H1 (cell line): Measurements from ENCODE around the gene PTPN1. TPM values are rescaled to one million over a fixed set of nuclear protein-coding genes. Genes with fewer than 3 reads are reported as not detected.

ENCODE experiments used
- CTCF ChIA-PET: fragments of 300-600 bp; sonication (Branson Sonifier 250); formaldehyde crosslinking; loops from one replicate; lab custom pipeline; 2021; ENCODE audit not compliant: partially characterized antibody; lab: Charles Lee
- POLR2A ChIA-PET: fragments of 300-600 bp; sonication (Branson Sonifier 250); formaldehyde crosslinking; loops from one replicate; lab custom pipeline; 2021; ENCODE audit warnings: inconsistent platforms; ENCODE audit not compliant: partially characterized antibody; lab: Charles Lee
- DNase-seq, 2 experiments: peaks; one replicate each; pipeline versions ENCODE4 v3.0.0 to v3.0.0-alpha.2; 2010 to 2022; ENCODE audit warnings: low spot score in 2 of 2, low read depth in 1 of 2, mixed read lengths in 1 of 2
- FAIRE-seq: peaks from 2 replicates; lab custom pipeline; 2011; peaks lifted over from hg19 to GRCh38; lab: Jason Lieb, UNC
- H2AFZ ChIP-seq: 2 replicates; pipeline ENCODE4 v1.8.1; 2012; ENCODE audit warnings: low read length, inconsistent platforms
- H2AK5ac ChIP-seq: 2 replicates; pipeline ENCODE4 v1.6.1; 2013; ENCODE audit warnings: low read depth, low read length
- H2BK120ac ChIP-seq: replicated peaks from 2 replicates; pipeline ENCODE3; 2013; ENCODE audit warnings: low read depth, low read length, inconsistent platforms
- H2BK12ac ChIP-seq: 2 replicates; pipeline ENCODE4 v1.6.1; 2013; ENCODE audit warnings: low read depth, low read length
- H2BK15ac ChIP-seq: 2 replicates; pipeline ENCODE4 v1.6.1; 2013; ENCODE audit warnings: low read length
- H2BK20ac ChIP-seq: 2 replicates; pipeline ENCODE4 v1.6.1; 2013; ENCODE audit warnings: low read length
- H2BK5ac ChIP-seq: 2 replicates; pipeline ENCODE4 v1.6.1; 2013; ENCODE audit warnings: low read depth, low read length
- H3K14ac ChIP-seq: 2 replicates; pipeline ENCODE4 v1.6.1; 2013; ENCODE audit warnings: inconsistent platforms; ENCODE audit not compliant: insufficient read length
- H3K18ac ChIP-seq: 2 replicates; pipeline ENCODE4 v1.6.1; 2013; ENCODE audit warnings: low read length; ENCODE audit errors: extremely low read depth
- H3K23ac ChIP-seq: 2 replicates; pipeline ENCODE4 v1.6.1; 2013; ENCODE audit warnings: inconsistent platforms; ENCODE audit not compliant: insufficient read length
- H3K23me2 ChIP-seq: 2 replicates; pipeline ENCODE4 v1.6.1; 2013; ENCODE audit warnings: low read depth, low read length
- H3K27ac ChIP-seq: 2 replicates; pipeline ENCODE4 v1.6.1; 2011; ENCODE audit warnings: low read depth, low read length, inconsistent platforms
- H3K27me3 ChIP-seq, 4 experiments: replicated peaks in 1 of 4; 1 replicate in 1 of 4; 2 replicates in 3 of 4; pipeline versions ENCODE4 v1.6.1 to v1.8.1; 2011 to 2013; ENCODE audit warnings: low read length in 3 of 4, mild to moderate bottlenecking in 3 of 4, inconsistent platforms in 2 of 4, mixed read lengths in 2 of 4, moderate library complexity in 1 of 4; ENCODE audit not compliant: control insufficient read depth in 3 of 4, insufficient read depth in 3 of 4; ENCODE audit errors: extremely low read depth in 1 of 4
- H3K36me3 ChIP-seq, 4 experiments: 2 replicates each; pipeline versions ENCODE4 v1.6.1 to v1.8.1; 2011 to 2013; ENCODE audit warnings: mild to moderate bottlenecking in 4 of 4, low read length in 3 of 4, moderate library complexity in 2 of 4, control low read depth in 1 of 4, inconsistent platforms in 1 of 4; ENCODE audit not compliant: insufficient read depth in 4 of 4, control insufficient read depth in 2 of 4
- H3K4ac ChIP-seq: replicated peaks from 2 replicates; pipeline ENCODE3; 2013; ENCODE audit warnings: low read length, low read depth, mixed read lengths, inconsistent platforms; ENCODE audit not compliant: insufficient read length
- H3K4me1 ChIP-seq, 4 experiments: replicated peaks in 1 of 4; 1 replicate in 1 of 4; 2 replicates in 3 of 4; pipeline versions ENCODE4 v1.6.1 to v1.8.1; 2011 to 2013; ENCODE audit warnings: low read length in 3 of 4, inconsistent platforms in 2 of 4, mixed read lengths in 1 of 4; ENCODE audit not compliant: insufficient read depth in 4 of 4, control insufficient read depth in 3 of 4
- H3K4me2 ChIP-seq, 2 experiments: 2 replicates each; pipeline versions ENCODE4 v1.6.1 to v1.8.1; 2011 to 2013; ENCODE audit warnings: low read depth in 2 of 2, low read length in 2 of 2, control low read depth in 1 of 2, inconsistent platforms in 1 of 2, mild to moderate bottlenecking in 1 of 2; ENCODE audit not compliant: insufficient read depth in 1 of 2
- H3K4me3 ChIP-seq, 4 experiments: fragments of 200-600, 300-600 bp in 1 of 4; sonication (generic), shearing (Covaris generic), sonication (Bioruptor Twin) in 1 of 4; 2 replicates each; pipeline versions ENCODE4 v1.5.1 to v1.8.1; 2011 to 2016; ENCODE audit warnings: low read length in 4 of 4, low read depth in 3 of 4, control low read depth in 2 of 4, inconsistent platforms in 2 of 4, mild to moderate bottlenecking in 2 of 4, mixed read lengths in 1 of 4, moderate library complexity in 1 of 4; ENCODE audit not compliant: insufficient read depth in 2 of 4; ENCODE audit errors: extremely low read depth in 1 of 4
- H3K56ac ChIP-seq: replicated peaks from 2 replicates; pipeline ENCODE3; 2013; ENCODE audit warnings: low read depth, mild to moderate bottlenecking, mixed read lengths, low read length, inconsistent platforms; ENCODE audit not compliant: insufficient read length
- H3K79me1 ChIP-seq: 2 replicates; pipeline ENCODE4 v1.6.1; 2013; ENCODE audit warnings: low read depth, low read length, control low read depth
- H3K79me2 ChIP-seq, 2 experiments: 2 replicates each; pipeline versions ENCODE4 v1.6.1 to v1.8.1; 2012 to 2013; ENCODE audit warnings: low read length in 2 of 2, mild to moderate bottlenecking in 2 of 2, inconsistent platforms in 1 of 2; ENCODE audit not compliant: insufficient read depth in 2 of 2, control insufficient read depth in 1 of 2
- H3K9ac ChIP-seq, 4 experiments: replicated peaks in 1 of 4; 1 replicate in 1 of 4; 2 replicates in 3 of 4; pipeline versions ENCODE4 v1.6.1 to v1.8.1; 2011 to 2013; ENCODE audit warnings: low read depth in 3 of 4, low read length in 3 of 4, control low read depth in 2 of 4, mild to moderate bottlenecking in 2 of 4, moderate library complexity in 2 of 4, inconsistent platforms in 1 of 4; ENCODE audit errors: extremely low read depth in 1 of 4
- H3K9me3 ChIP-seq, 2 experiments: 2 replicates each; pipeline versions ENCODE4 v1.6.1 to v1.8.1; 2012 to 2013; ENCODE audit warnings: mild to moderate bottlenecking in 2 of 2, moderate library complexity in 2 of 2, control low read depth in 1 of 2, inconsistent platforms in 1 of 2, low read depth in 1 of 2, low read length in 1 of 2, mixed read lengths in 1 of 2; ENCODE audit not compliant: insufficient read depth in 2 of 2
- H4K20me1 ChIP-seq, 2 experiments: replicated peaks in 1 of 2; 2 replicates each; pipeline versions ENCODE3 to v1.8.1; 2011 to 2013; ENCODE audit warnings: inconsistent platforms in 2 of 2, low read length in 2 of 2, mild to moderate bottlenecking in 1 of 2; ENCODE audit not compliant: insufficient read depth in 2 of 2, control insufficient read depth in 1 of 2
- H4K5ac ChIP-seq: 2 replicates; pipeline ENCODE4 v1.6.1; 2013; ENCODE audit warnings: low read length, low read depth, mixed read lengths, inconsistent platforms; ENCODE audit not compliant: insufficient read length
- H4K8ac ChIP-seq: 2 replicates; pipeline ENCODE4 v1.8.0; 2013; ENCODE audit warnings: mild to moderate bottlenecking, moderate library complexity, low read length, inconsistent platforms; ENCODE audit not compliant: insufficient read depth; ENCODE audit errors: extremely low read depth
- H4K91ac ChIP-seq: replicated peaks from 2 replicates; pipeline ENCODE3; 2013; ENCODE audit warnings: low read length, mixed read lengths, inconsistent platforms; ENCODE audit not compliant: insufficient read length
- BACH1 ChIP-seq: IDR thresholded peaks from 2 replicates; pipeline ENCODE4 v1.6.1; 2012; ENCODE audit warnings: low read length, improper control_type of control experiment
- BCL11A ChIP-seq, 2 experiments: IDR thresholded peaks; one replicate each; pipeline ENCODE4 v1.6.1; 2011; ENCODE audit warnings: low read depth in 2 of 2, low read length in 2 of 2, mild to moderate bottlenecking in 2 of 2
- CBX8 ChIP-seq: fragments of 300-800, 300-1000 bp; sonication (generic); IDR thresholded peaks from 2 replicates; pipeline ENCODE4 v1.7.1; 2016; ENCODE audit warnings: low read depth, low read length, borderline replicate concordance
- CHD2 ChIP-seq: IDR thresholded peaks from 2 replicates; pipeline ENCODE4 v1.6.1; 2012; ENCODE audit warnings: low read length, improper control_type of control experiment
- KDM1A ChIP-seq: fragments of 200-600, 300-600 bp; sonication (generic); IDR thresholded peaks from 2 replicates; pipeline ENCODE4 v1.7.1; 2016; ENCODE audit warnings: mild to moderate bottlenecking, low read length, borderline replicate concordance
- NRF1 ChIP-seq: IDR thresholded peaks from 2 replicates; pipeline ENCODE4 v1.6.1; 2011; ENCODE audit warnings: mild to moderate bottlenecking, low read depth, low read length, improper control_type of control experiment
- POLR2A ChIP-seq, 2 experiments: IDR thresholded peaks; 1 replicate in 1 of 2; 2 replicates in 1 of 2; pipeline ENCODE4 v1.6.1; 2011; ENCODE audit warnings: low read depth in 2 of 2, low read length in 2 of 2, mild to moderate bottlenecking in 2 of 2; ENCODE audit errors: control extremely low read depth in 1 of 2
- POU5F1 ChIP-seq: IDR thresholded peaks from 2 replicates; pipeline ENCODE4 v1.6.1; 2011; ENCODE audit warnings: low read depth, mild to moderate bottlenecking, low read length, moderate library complexity
- RNF2 ChIP-seq: fragments of 200-900, 300-1000 bp; sonication (generic); IDR thresholded peaks from 2 replicates; pipeline ENCODE4 v1.7.1; 2016; ENCODE audit warnings: borderline replicate concordance, low read depth, mild to moderate bottlenecking, antibody characterized with exemption, low read length; ENCODE audit not compliant: poor library complexity, severe bottlenecking; ENCODE audit errors: missing control alignments
- SAP30 ChIP-seq: fragments of 300-600 bp; sonication (generic); IDR thresholded peaks from 2 replicates; pipeline ENCODE4 v1.7.1; 2012; ENCODE audit warnings: low read length, moderate library complexity, mild to moderate bottlenecking, inconsistent platforms; ENCODE audit not compliant: insufficient read depth, insufficient replicate concordance
- SP1 ChIP-seq: IDR thresholded peaks from 2 replicates; pipeline ENCODE4 v1.6.1; 2011; ENCODE audit warnings: low read depth, low read length
- TAF7 ChIP-seq: optimal IDR thresholded peaks from 2 replicates; pipeline ENCODE3; 2011; ENCODE audit warnings: low read depth, mild to moderate bottlenecking, inconsistent platforms, low read length, moderate library complexity, borderline replicate concordance
- WGBS, 2 experiments: shearing (Covaris generic) in 1 of 2; methylation state at CpG; one replicate each; pipeline versions ENCODE4 v1.1.6 to v1.1.7; 2013 to 2015; ENCODE audit warnings: low lambda C conversion rate in 2 of 2, mixed read lengths in 2 of 2, inconsistent platforms in 1 of 2, low coverage in 1 of 2, missing lambda C conversion rate in 1 of 2; ENCODE audit not compliant: insufficient replicate concordance in 2 of 2, insufficient coverage in 1 of 2, insufficient read length in 1 of 2; ENCODE audit errors: extremely low coverage in 1 of 2, missing lambda C conversion rate in 1 of 2; 5-methylcytosine and 5-hydroxymethylcytosine counted together
- polyA plus RNA-seq, 7 experiments: library from polyadenylated mRNA; depleted of rRNA in 3 of 7; stranded (reverse) in 5 of 7; unstranded in 2 of 7; fragments of >200 nt in 5 of 7; fragments of 200-250 nt in 2 of 7; gene quantifications; 1 replicate in 5 of 7; 2 replicates in 1 of 7; 4 replicates in 1 of 7; pipeline versions ENCODE4 v1.2.1 to v1.2.3, GENCODE V29; 2011 to 2013; ENCODE audit warnings: missing spikeins in 2 of 7, mixed read lengths in 2 of 7
- total RNA-seq: library from RNA; stranded (reverse); fragmentation: NEBNext Ultra II Directional; extraction: Animal tissue kit (Norgen Biotek cat#: 25700); gene quantifications from 2 replicates; pipeline ENCODE4 v1.2.1, GENCODE V29; 2021

Gene PTPN1
- total and polyA plus RNA-seq, 2 of the 8 experiments (the other 6 are each of a cell fraction or from before 2014, with no cell fraction given) = 18.6 to 32.1 TPM

GRCh38 chr20:50592282-50593004 lies 82.3 kb downstream of the PTPN1 start:
- Histone ChIP-seq H3K18ac (no peak overlapping the region), H3K56ac (no peak overlapping the region), H3K27ac (no peak overlapping the region), H3K9me3 (no peaks in the 10 kb centered on the region), H2AFZ (no peak overlapping the region), H3K79me1 (no peaks in the 10 kb centered on the region; the same call in 1 of the 2 replicates), H3K36me3 (no peaks in the 10 kb centered on the region; a peak in 1 of 8 replicates), H3K23me2 (no peaks in the 10 kb centered on the region; the same call in 1 of the 2 replicates), H3K4ac (no peak overlapping the region), H2BK15ac (no peak overlapping the region), H3K4me2 (no peak overlapping the region), H2BK120ac (no peak overlapping the region), H3K14ac (no peak overlapping the region), H2BK12ac (no peak overlapping the region), H3K27me3 (no peaks in the 10 kb centered on the region), H3K4me1 (peaks cover 0 to 13% (median 8%) of the 10 kb centered on the region in 4 experiments; a peak in 4 of 7 replicates), H3K23ac (no peak overlapping the region), H3K4me3 (no peak overlapping the region), H4K20me1 (no peaks in the 10 kb centered on the region), H4K91ac (no peak overlapping the region), H2BK5ac (no peak overlapping the region; the same call in 1 of the 2 replicates), H2AK5ac (no peak overlapping the region), H2BK20ac (no peak overlapping the region), H4K8ac (no peak overlapping the region), H4K5ac (no peak overlapping the region), H3K9ac (no peak overlapping the region; a peak in 1 of 7 replicates), H3K79me2 (no peaks in the 10 kb centered on the region)
- POLR2A ChIA-PET = interaction anchor here (0.6 to 1.4 kb wide), 4 partner anchors 33 to 133 kb away, joined by 3 read pairs; no protein-coding TSS in a partner anchor
- WGBS, 2 experiments = 91% methylated on average over 19 of the region's 19 CpGs; no CpG with 5 or more reads in 1 of the 2 experiments
- DNase-seq = no peak
- CTCF ChIA-PET = interaction anchor here (0.6 to 2.1 kb wide), 10 partner anchors 13 to 114 kb away, joined by 3 to 6 read pairs (median 4); partner anchors contain the start of gene RIPOR3
- FAIRE-seq = no peak
- TF ChIP-seq KDM1A (no peak), CHD2 (no peak), TAF7 (no peak), POU5F1 (no peak), NRF1 (no peak), RNF2 (no peak), SAP30 (no peak), POLR2A (IDR thresholded peaks at IDR 0.05; ENCODE audit: control extremely low read depth in 1 of 2, low read depth in 2 of 2, low read length in 2 of 2) (no peak), SP1 (no peak), CBX8 (no peak), BACH1 (no peak), BCL11A (IDR thresholded peaks at IDR 0.05; ENCODE audit: low read depth in 2 of 2, low read length in 2 of 2) (no peak)
